ENCODE measurements around the gene SCRN2.

SCRN2 gene

GRCh38 chr17:47802341-47803022 lies 38.6 kb downstream of the SCRN2 start:
- peak; percentile 35 for DNase-seq

- no peak for DNase-seq
These were observed 39.2 kb downstream of the SCRN2 start for GRCh38 chr17:47801906-47802305.

GRCh38 chr17:47801176-47801765 lies 39.8 kb downstream of the SCRN2 start:
- no peak for DNase-seq

- DNase-seq: no peak
These were observed 40.4 kb downstream of the SCRN2 start for GRCh38 chr17:47800686-47801085.

- no peak for DNase-seq
These were observed 43.3 kb downstream of the SCRN2 start for GRCh38 chr17:47797797-47798196.

GRCh38 chr17:47792979-47793378 lies 48.1 kb downstream of the SCRN2 start:
- no peak for DNase-seq

GRCh38 chr17:47792457-47792856 lies 48.6 kb downstream of the SCRN2 start:
- DNase-seq: no peak

GRCh38 chr17:47791025-47791424 lies 50.0 kb downstream of the SCRN2 start:
- no peak for DNase-seq

GRCh38 chr17:47789611-47790561 lies 51.2 kb downstream of the SCRN2 start:
- no peak for DNase-seq
